ENCODE measurements around the gene GPR152.

- TF ChIP-seq POLR2A (IDR thresholded peaks at IDR 0.05) (no peak), CTCF (IDR thresholded peaks at IDR 0.05) (no peak)
Measured at GRCh38 chr11:67472882-67473281, 20.4 kb upstream of the GPR152 start.

All from sigmoid colon (tissue), 3 donors.